ENCODE data around the gene MCTP1.
A peak's percentile ranks its signal among the peaks of the same experiment; 100 is the strongest.

The MCTP1 gene

DNA sequence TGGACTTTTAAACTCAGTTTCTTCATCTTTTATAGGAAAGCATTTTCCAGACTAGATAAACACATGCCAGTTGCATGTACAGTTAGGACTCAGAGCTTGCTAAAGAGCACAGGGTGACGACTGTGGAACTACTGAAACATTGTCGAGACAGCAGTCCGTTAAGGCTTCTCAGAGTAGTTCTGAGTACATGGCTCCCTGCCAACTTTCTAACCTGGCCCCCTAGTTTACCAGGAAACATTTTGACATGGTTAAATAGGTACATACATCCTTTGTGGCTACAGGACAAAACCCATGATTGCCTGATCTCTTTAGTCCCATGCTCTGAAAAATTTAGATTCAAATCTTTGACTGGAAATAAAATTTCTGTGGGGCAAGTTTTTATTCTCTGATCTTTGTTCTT is 536.7 kb downstream of the MCTP1 start:
- no peak for DNase-seq

DNA sequence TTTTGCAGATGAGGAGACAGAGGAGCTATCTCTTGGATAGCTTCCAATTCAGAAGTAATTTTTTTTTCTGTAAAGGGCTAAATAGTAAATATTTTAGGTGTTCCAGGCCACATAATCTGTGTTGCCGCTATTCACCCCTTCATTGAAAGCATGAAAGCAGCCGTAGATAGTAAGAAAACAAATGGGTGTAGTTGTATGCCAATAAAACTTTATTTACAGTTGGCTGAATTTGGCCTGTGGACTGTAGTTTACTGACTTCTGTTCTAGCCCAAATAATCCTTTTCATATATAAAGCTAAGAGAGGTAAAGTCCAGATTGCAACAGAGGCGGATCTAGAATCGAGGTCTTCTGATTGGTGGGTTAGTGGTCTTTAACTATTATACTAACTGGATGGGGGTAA is 537.5 kb downstream of the MCTP1 start:
- DNase-seq = no peak

DNA sequence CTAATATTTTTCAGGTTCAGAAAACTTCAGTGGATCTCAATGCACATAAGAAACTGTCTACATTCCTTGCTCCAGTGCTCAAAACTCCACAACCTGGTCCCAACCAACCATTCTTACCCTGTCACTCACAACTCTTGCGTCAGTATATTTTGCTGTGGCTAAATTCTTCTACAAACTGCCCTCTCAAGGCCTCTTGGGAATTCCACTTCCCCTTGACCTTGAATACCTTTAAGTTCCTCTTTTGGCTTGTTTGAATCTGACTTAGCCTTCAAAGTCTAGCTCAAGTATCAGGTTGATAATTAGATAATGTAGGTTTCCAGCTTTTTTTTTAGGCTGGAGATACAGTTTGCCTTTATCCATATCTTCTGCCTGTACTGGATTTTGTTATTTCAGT is 538.2 kb downstream of the MCTP1 start:
- DNase-seq = no peak

DNA sequence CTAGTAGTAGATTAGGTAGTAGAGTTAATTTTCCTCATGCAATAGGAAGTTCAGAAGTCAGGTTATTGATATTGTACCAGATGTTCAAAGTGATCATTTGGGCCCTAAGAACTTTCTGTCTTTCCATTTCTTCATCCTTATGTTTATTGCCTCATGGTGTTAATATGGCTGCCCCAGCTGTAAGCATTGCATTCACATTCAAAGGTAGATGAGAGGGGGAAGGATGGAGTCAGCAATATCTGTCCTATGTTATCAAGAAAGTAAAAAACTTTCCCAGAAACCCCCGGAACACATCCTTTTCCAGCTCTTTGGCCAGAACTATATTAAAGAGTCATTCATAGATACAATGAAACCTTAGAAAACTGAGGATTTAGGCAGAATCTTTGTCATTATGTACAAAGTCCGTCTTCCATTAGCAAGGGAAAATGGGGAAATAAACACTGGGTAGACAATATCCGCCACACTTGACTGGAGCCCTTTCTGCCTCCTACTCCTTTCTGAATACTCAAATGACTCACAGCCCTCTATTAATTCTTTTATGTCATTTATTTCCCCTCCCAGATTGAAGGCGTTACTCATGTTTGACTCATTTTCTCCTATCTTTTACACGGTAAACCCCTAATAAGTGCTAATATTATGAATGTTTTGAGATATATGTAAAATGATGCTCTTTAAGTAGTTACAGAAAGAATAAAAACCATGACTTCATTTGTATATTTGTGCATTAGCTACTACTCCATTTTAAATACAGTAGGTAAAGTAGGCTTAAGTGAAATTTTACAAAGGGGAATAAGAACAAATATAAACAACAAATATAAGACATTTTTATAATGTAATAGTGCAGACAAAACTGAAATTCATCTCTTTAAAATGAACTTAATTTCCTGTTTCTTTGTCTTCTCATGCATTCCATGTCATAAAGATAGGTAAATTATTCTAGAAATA is 538.8 kb downstream of the MCTP1 start:
- no peak for DNase-seq

DNA sequence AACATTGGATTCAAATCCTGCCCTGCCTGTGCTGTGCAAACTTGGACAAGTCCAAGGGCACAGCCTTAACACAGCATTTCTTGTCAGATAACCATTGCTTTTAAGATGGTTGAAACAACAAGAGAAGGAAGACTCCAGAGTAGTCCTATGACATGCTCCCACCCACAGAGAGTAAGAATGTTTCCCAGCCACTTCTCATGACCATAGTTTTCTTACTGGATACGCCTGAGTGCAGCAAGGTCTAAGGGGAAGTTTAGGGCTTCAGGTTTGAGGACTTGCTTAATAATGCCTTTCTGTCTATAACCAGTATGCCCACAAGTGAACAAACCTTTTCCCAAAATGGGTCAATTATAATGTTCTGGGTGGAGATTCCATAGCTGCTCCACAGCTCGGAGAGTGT is 540.0 kb downstream of the MCTP1 start:
- DNase-seq = no peak

DNA sequence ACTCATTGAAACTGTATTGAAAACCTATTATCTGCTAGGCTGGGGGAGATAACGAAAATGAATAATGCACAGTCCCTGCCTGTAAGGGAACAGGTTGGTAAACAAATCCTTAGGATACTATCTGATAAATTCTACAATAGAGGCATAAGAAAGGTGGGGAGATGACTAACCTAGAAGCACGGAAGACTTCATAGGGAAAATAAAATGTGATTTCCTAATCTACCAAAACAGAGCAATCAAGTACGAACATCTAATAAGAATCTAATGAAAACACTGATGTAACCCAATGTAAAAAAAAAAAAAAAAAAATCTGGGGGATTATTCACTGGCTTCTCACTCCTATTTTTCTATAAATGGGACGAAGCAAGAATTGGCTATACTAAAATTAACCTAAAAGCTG is 542.0 kb downstream of the MCTP1 start:
- no peak for DNase-seq

DNA sequence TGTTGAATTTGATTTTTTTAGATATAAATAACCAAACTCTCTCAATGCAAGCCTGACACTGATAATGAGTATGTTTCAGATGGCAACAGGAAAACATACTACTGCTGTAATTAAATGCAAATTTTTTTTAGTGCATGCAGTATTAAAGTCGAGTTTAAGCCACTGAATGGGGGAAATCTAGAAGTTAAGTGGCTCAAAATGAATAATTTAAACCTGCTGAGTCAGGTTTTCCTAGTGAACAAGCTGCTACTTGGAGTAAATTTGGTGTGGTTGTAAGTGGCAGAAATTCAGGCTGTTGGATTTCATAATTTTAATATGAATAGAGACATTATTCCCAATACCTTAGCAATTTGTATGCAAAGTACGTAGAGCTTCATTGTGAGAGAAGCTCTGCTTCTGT is 544.6 kb downstream of the MCTP1 start:
- no peak for DNase-seq

DNA sequence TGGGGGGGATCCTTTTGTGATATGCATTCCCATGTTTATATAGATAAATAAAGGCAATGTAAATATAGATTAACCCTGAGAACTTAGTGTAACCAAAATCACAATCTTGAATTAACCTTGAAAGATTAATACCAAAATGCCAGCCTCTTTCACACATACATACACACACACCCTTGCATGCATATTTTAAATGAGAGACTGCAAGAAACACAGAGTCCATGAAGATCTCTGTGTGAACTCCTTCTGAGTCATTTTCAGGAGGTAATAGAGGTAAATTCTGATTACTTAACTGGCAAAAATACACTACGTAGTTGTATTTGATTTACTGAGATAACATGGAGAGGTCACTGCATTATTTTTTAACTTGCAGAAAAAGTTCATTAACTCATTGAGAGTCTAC is 548.4 kb downstream of the MCTP1 start:
- no peak for DNase-seq

DNA sequence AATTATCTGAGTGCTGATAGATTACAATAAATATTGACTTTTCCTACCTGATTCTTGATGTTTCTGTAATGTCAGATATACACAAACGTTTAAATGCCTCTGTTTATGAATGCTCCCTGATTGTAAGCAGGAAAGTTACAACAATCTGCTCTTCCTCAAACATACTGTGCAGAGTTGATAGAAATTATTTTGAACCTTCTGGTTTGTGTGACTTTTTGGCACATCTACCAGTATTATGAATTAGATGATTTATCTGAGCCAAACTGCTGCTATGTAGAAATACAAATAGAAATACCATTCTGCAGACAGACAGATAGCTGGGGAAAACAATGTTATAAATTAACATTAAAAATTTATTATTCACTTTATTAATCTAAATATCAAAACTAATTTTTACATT is 553.4 kb downstream of the MCTP1 start:
- DNase-seq = no peak

DNA sequence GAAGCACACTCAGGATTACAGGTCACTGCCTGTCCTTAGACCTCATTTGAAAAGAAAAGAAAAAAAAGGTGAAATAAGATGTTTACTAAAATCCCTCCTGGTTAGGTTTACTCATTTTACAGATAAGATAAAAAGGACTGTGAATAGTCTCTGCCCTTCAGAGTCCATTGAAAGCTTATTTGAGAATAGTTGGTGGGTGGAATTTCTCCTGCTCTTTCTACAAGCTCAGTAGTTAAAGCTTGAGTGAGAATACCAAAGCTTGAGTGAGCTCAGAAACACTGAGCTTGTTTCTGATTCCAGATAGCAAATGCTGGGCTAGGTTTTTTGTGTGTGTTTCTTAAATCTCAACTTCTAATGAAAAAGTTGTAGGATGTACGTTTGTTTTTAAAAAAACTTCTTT is 559.8 kb downstream of the MCTP1 start:
- no peak for DNase-seq

DNA sequence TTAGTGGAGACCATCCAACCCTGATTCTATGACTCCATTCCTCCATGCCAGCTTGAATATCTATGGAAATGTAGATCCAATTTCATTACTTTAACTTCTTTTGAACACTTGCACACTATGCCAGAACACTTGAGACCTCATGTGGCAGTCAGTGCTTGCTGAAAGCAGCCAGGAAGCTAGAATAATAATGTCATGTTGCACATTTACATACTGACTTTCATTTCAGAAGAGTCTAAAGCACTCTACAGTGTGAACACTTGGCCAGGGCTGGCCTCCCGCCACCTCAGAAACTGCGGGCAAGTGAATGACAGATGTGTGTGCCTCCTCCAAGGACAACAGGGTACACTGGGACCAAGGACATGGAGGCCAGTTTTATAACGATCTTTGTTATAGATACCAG is 569.1 kb downstream of the MCTP1 start:
- DNase-seq = no peak

DNA sequence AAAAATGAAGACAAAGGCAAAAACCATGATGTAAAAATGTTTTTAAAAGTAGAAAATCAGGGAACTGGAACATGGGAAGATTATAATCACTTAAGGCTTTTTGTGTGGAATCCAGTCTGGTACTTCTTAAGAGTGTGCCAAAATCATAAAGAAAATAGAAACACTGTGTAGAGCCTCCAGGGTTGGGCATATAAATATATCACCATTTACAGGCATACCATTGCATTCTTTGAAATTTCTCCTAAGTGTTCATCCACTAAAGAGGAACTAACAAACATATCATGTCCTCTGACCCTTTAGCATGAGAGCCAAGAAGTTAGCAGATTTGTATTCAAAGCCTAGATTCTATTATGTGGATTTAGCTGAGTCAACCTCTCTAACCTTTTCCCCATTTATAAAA is 573.1 kb downstream of the MCTP1 start:
- no peak for DNase-seq

DNA sequence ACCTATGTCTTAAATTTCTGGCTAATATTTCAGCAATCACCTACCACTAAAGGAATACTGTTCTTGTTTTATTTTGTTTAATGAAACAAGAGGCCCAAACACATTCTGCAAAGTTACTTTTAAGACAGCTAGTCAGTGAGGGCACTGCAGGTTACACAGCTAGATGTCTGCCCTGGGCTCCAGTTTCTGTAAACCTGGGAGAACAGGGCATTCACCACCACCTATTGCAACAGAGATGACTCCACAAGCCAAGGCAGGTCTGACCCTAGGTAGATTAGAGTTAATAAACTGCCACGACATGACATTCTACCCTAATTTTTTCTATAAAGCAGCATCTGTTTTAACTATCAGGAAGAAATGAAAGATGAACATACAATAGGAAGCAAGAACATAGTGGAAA is 575.6 kb downstream of the MCTP1 start:
- DNase-seq = no peak

DNA sequence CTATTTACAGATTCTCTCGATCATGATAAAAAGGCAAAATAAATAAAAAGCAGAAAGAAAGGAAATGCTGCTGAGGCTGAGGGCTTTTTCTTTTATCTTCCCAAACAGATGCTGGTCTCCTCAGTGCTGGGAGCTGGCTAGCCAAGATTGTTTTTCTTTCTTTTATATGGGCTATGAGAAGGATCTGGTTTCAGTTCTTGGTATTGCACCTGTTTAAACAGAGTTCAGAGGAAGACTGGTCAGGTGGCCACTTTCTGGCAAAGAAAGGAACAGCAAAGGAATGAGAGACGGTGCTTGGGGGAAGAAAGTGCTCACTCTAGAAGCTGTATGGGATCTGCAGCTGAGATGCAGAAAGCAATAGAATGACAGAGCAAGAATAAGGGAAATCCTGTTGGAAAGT is 577.5 kb downstream of the MCTP1 start:
- no peak for DNase-seq

DNA sequence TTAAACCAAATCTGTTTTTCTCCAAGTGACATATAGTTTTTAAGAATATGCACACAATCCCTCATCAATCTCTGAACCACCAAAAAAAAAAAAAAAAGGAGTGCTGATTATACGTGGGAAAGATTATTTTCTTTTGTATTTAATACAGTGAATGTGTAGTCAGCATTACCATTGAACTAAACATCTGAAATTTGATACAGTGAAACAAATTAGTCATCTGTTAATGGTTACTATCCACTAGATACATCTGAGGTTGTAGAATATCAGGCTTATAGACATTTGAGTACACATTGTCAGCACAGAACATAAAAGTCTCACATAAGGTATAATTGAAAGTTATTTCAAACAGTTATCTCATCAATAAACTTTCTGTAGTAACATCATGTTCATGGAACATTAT is 579.5 kb downstream of the MCTP1 start:
- DNase-seq = no peak

DNA sequence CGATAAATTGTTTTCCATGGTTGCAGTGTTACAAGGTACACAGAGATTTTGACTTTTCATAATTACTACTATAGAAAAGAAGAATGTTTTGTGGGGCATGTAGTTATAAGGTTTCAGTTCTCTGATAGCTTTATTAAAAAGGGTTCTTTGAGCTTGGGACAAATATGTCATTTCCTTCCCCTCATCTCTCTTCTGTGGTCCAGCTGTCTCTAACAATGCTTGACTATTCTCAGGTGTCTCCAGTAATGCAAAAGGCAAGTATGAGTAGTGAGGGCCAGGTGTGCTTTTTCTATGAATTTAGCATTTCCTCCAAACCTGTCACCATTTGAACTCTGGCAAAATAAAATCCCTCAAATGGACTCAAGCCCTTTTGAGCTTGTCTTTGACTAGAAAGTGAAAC is 582.2 kb downstream of the MCTP1 start:
- DNase-seq = no peak

DNA sequence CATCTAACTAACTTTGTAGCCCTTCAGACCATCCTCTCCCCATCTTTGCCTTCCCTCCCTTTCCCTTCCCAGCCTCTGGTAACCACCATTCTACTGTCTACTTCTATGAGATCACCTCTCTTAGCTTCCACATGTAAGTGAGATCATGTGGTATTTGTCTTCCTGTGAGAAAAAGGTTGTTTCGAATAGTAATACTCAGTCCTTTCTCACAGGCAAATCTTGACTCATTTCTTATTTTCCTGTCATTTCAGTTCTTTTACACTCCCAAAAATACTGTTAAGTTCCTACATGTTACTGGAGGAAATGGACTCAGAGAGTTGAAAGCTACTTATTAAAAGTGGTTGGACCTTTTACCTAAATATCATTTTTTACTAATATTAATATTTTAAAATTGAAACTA is 584.3 kb downstream of the MCTP1 start:
- no peak for DNase-seq

DNA sequence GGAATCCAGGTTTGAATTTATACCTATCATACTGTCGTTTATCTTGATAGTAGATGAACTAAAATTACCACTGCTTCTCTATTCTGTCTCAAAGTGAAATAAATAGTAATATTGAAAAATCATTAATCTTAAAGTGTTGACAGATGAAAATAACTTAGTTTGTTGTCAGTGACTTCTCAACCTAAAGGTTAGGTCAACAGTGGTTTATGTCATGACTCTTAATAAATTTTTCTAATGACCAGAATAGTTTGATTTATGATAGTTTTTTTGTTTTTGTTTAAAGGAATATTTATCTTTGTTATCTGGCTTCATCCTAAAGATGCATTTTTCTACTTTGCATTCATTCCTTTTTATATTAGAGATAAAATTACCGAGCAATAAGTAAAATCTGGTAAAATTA is 585.3 kb downstream of the MCTP1 start:
- DNase-seq = no peak

DNA sequence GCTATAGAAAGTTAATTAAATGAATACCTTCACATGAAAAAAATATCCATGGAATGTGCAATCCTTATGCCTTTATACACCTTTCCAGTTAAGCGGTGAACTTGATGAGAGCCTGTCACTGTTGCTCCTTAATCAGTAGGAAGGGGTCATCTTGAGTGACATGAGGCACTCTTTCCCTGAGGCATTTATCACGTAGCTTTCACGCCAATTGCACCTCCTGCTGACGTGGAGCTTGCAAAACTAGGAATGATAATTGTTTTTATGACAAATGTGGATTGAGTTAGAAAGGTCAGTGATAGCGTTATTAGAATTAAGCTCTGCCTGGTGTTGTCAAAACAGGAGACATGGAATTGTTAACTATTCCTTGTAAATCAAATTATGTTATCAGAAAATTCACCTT is 586.7 kb downstream of the MCTP1 start:
- DNase-seq = no peak

DNA sequence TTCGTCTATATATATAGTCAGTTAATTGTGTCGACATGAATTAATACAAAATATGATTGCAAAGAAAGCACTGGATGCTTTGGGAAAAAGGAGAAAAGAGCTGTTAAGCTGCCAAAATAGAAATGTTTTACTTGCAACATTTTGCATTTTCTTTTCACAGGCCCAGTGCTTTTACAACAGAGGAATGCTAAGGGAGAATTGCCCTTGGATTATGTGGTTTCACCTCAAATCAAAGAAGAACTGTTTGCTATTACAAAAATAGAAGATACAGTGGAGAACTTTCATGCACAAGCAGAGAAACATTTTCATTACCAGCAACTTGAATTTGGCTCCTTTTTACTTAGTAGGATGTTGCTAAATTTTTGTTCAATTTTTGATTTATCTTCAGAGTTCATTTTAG is 590.2 kb downstream of the MCTP1 start:
- no peak for DNase-seq

DNA sequence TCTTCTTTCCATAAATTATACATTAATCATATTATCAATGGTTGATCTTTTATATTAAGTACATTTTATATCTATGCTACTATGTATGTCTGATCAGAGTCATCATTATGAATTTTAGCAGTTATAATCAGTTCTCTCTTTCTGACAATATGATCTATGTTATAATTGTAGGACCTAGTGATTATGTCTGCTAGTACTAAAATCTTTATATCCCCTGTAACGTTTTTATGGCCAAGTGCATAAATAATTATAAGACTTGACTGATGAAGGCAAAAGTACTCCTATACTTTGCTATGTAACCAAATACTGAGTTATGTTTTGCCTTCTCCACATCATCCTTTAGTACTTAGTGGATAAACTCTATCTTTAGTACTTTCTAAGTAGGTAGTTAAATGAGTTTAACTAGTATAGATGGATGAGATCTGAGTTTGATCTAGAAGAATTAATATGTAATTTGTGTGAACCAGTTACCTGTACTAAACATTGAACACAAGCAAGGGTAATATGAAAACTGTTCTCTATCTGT is 591.0 kb downstream of the MCTP1 start:
- DNase-seq = no peak

DNA sequence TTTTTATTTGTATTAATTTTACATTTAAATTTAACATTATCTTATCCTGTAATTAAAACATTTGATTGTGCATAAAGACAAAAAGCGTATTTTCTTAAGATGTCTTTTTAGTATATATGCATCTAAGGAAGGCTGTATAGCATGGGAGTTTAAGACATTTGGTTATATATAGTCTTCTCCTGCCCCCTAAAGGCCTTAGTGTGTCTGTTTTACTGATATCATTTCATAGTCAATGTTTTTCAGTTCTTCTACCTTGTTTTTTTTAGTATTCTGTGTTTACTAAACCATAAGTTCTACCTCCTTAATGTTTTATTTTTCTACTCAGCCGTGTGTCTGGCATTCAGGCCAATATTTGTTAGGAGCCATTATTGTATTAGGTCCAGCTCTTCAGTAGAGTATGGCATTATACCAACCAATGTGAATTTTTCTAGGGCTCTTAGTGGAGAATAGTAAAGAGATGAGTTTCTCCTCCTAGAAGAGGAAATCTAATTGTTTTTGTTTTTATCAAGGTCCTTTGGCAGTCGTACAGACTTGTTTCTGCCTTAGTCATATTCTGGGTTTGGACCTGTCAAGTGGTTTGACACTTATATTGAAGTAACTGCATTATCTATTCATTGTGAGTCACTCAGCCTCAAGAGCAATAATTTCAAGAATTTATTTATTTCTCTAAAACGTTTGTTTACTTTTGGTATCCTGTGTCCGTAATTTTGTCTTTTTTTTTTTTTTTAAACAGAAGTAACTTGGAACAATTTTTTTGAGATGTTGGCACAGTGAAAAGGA is 591.7 kb downstream of the MCTP1 start:
- no peak for DNase-seq

DNA sequence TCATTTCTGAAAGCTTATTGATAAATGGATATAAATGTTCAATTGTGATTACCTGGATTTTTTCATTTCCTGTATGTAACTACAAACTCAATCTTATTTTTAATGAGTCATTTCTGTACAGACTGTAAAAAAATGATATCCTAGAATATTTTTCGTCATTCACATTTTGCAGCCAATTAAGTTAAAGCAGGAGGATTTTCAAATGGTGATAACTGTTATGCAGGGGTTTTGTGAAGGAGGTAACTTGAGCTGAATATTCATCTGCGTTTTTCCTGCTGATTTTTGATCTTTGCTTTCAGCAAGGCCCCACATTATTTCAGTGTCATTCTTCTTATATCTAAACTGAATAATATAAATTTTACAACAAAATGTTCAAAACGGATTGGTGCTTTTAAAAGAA is 592.3 kb downstream of the MCTP1 start:
- no peak for DNase-seq

DNA sequence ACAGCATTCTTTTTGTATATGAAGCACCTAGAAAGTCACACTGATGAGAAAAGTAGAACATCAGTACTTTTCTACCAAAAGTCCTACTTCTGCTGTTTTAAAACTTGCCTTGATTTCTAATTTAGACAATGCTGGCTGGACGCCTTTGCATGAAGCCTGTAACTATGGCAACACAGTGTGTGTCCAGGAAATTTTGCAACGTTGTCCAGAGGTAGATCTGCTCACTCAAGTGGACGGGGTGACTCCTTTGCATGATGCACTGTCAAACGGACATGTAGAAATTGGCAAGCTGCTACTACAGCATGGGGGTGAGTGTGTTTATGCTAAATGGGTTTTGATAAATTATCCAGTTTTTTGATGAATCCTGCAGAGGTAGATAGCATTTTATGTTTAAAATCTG is 592.9 kb downstream of the MCTP1 start:
- DNase-seq = peak; percentile 39
